Duodenal mucosa (tissue), 2 donors: ENCODE data around the gene ANO4.
"Not testable (repeated sequence)": the region's sequence is repeated elsewhere in the genome, so short reads cannot be mapped to it uniquely, and the experiment has no call there.

ENCODE experiments used
- H3K27ac ChIP-seq: one replicate; pipeline ENCODE4 v1.7.0; 2013; ENCODE audit warnings: low read depth, low read length
- H3K27me3 ChIP-seq, 2 donors: one replicate each; pipeline ENCODE4 v1.7.0; 2013; ENCODE audit warnings: low read length in 2 of 2, control low read depth in 1 of 2; ENCODE audit not compliant: insufficient read depth in 2 of 2, control insufficient read depth in 1 of 2
- H3K36me3 ChIP-seq, 2 donors: one replicate each; pipeline ENCODE4 v1.7.0; 2013; ENCODE audit warnings: low read length in 2 of 2, control low read depth in 1 of 2; ENCODE audit not compliant: insufficient read depth in 2 of 2, control insufficient read depth in 1 of 2
- H3K4me1 ChIP-seq, 2 donors: one replicate each; pipeline ENCODE4 v1.7.0; 2013; ENCODE audit warnings: low read length in 2 of 2, control low read depth in 1 of 2; ENCODE audit not compliant: insufficient read depth in 2 of 2, control insufficient read depth in 1 of 2
- H3K4me3 ChIP-seq, 2 donors: one replicate each; pipeline ENCODE4 v1.7.0; 2013; ENCODE audit warnings: low read length in 2 of 2, low read depth in 1 of 2
- H3K9ac ChIP-seq, 2 donors: one replicate each; pipeline ENCODE4 v1.7.0; 2013; ENCODE audit warnings: low read length in 2 of 2, low read depth in 1 of 2
- H3K9me3 ChIP-seq, 2 donors: one replicate each; pipeline ENCODE4 v1.7.0; 2013; ENCODE audit warnings: low read length in 2 of 2, control low read depth in 1 of 2; ENCODE audit not compliant: control insufficient read depth in 1 of 2

Gene ANO4

GRCh38 chr12:100932571-100932970 lies 138.0 kb downstream of the ANO4 start:
- no peaks in the 10 kb centered on the region for H3K4me1 ChIP-seq
- H3K36me3 ChIP-seq = no peaks in the 10 kb centered on the region
- no peak overlapping the region for H3K27ac ChIP-seq
- no peak overlapping the region for H3K9ac ChIP-seq
- H3K27me3 ChIP-seq = no peaks in the 10 kb centered on the region
- H3K4me3 ChIP-seq = no peak overlapping the region
- H3K9me3 ChIP-seq = no peaks in the 10 kb centered on the region

- not testable (repeated sequence) for H3K9me3 ChIP-seq
These were observed 139.0 kb downstream of the ANO4 start for GRCh38 chr12:100933531-100933930.

GRCh38 chr12:100935929-100936328 lies 141.4 kb downstream of the ANO4 start:
- H3K27ac ChIP-seq = no peak overlapping the region
- no peaks in the 10 kb centered on the region for H3K9me3 ChIP-seq
- H3K9ac ChIP-seq = no peak overlapping the region
- H3K36me3 ChIP-seq = no peaks in the 10 kb centered on the region
- H3K4me3 ChIP-seq = no peak overlapping the region
- H3K27me3 ChIP-seq = no peaks in the 10 kb centered on the region
- peaks cover 0 to 11% of the 10 kb centered on the region in 2 donors for H3K4me1 ChIP-seq

More at GRCh38 chr12:100933531-100933930, 139.0 kb downstream of the ANO4 start:
- not testable (repeated sequence) for H3K27ac ChIP-seq, H3K27me3 ChIP-seq, H3K4me1 ChIP-seq, H3K4me3 ChIP-seq, H3K36me3 ChIP-seq, H3K9ac ChIP-seq

- Histone ChIP-seq H3K4me1 (peaks cover 0 to 11% of the 10 kb centered on the region in 2 donors), H3K4me3 (no peak overlapping the region), H3K9me3 (no peaks in the 10 kb centered on the region), H3K36me3 (no peaks in the 10 kb centered on the region), H3K9ac (no peak overlapping the region), H3K27me3 (no peaks in the 10 kb centered on the region), H3K27ac (no peak overlapping the region)
These were observed 142.1 kb downstream of the ANO4 start for GRCh38 chr12:100936661-100937060.

- no peak overlapping the region for H3K27ac ChIP-seq
- H3K36me3 ChIP-seq = no peaks in the 10 kb centered on the region
- no peak overlapping the region for H3K4me3 ChIP-seq
- H3K9me3 ChIP-seq = no peaks in the 10 kb centered on the region
- H3K4me1 ChIP-seq = peaks cover 0 to 11% of the 10 kb centered on the region in 2 donors
- H3K9ac ChIP-seq = no peak overlapping the region
- no peaks in the 10 kb centered on the region for H3K27me3 ChIP-seq
These were observed 145.9 kb downstream of the ANO4 start for GRCh38 chr12:100940503-100940902.

GRCh38 chr12:100942984-100943749 lies 148.6 kb downstream of the ANO4 start:
- Histone ChIP-seq H3K9ac (no peak overlapping the region), H3K36me3 (no peaks in the 10 kb centered on the region), H3K27ac (no peak overlapping the region), H3K4me1 (peaks cover 0 to 11% of the 10 kb centered on the region in 2 donors), H3K27me3 (no peaks in the 10 kb centered on the region), H3K4me3 (no peak overlapping the region), H3K9me3 (no peaks in the 10 kb centered on the region)

GRCh38 chr12:100951756-100952155 lies 157.2 kb downstream of the ANO4 start:
- H3K36me3 ChIP-seq = no peaks in the 10 kb centered on the region
- no peak overlapping the region for H3K27ac ChIP-seq
- no peak overlapping the region for H3K9ac ChIP-seq
- H3K9me3 ChIP-seq = no peaks in the 10 kb centered on the region
- H3K4me3 ChIP-seq = no peak overlapping the region
- no peaks in the 10 kb centered on the region for H3K4me1 ChIP-seq
- peaks cover 0 to 9% of the 10 kb centered on the region in 2 donors for H3K27me3 ChIP-seq

GRCh38 chr12:100953217-100953616 lies 158.6 kb downstream of the ANO4 start:
- no peak overlapping the region for H3K27ac ChIP-seq
- H3K9me3 ChIP-seq = no peaks in the 10 kb centered on the region
- peaks cover 0 to 9% of the 10 kb centered on the region in 2 donors for H3K27me3 ChIP-seq
- no peak overlapping the region for H3K9ac ChIP-seq
- H3K4me3 ChIP-seq = no peak overlapping the region
- H3K4me1 ChIP-seq = no peaks in the 10 kb centered on the region
- H3K36me3 ChIP-seq = no peaks in the 10 kb centered on the region

- H3K27ac ChIP-seq = no peak overlapping the region
- peaks cover 0 to 9% of the 10 kb centered on the region in 2 donors for H3K27me3 ChIP-seq
- no peaks in the 10 kb centered on the region for H3K9me3 ChIP-seq
- no peak overlapping the region for H3K4me3 ChIP-seq
- H3K4me1 ChIP-seq = no peaks in the 10 kb centered on the region
- no peak overlapping the region for H3K9ac ChIP-seq
- no peaks in the 10 kb centered on the region for H3K36me3 ChIP-seq
These were observed 159.1 kb downstream of the ANO4 start for GRCh38 chr12:100953677-100954076.

GRCh38 chr12:100954118-100954517 lies 159.5 kb downstream of the ANO4 start:
- Histone ChIP-seq H3K4me1 (no peaks in the 10 kb centered on the region), H3K4me3 (no peak overlapping the region), H3K27ac (no peak overlapping the region), H3K9ac (no peak overlapping the region), H3K27me3 (peaks cover 0 to 9% of the 10 kb centered on the region in 2 donors), H3K36me3 (no peaks in the 10 kb centered on the region), H3K9me3 (no peaks in the 10 kb centered on the region)
